Muscle layer of duodenum (tissue), 2 donors: ENCODE measurements around the gene CEACAM7.

ENCODE experiments used
- H3K27ac ChIP-seq: one replicate; pipeline ENCODE4 v1.7.0; 2013; ENCODE audit warnings: mild to moderate bottlenecking, low read length
- H3K27me3 ChIP-seq: one replicate; pipeline ENCODE4 v1.7.0; 2013; ENCODE audit warnings: low read depth, mild to moderate bottlenecking, control low read depth, low read length
- H3K36me3 ChIP-seq, 2 donors: one replicate each; pipeline ENCODE4 v1.7.0; 2013; ENCODE audit warnings: low read length in 2 of 2, control low read depth in 1 of 2, mild to moderate bottlenecking in 1 of 2; ENCODE audit not compliant: insufficient read depth in 2 of 2, control insufficient read depth in 1 of 2
- H3K4me1 ChIP-seq, 2 donors: one replicate each; pipeline ENCODE4 v1.7.0; 2013; ENCODE audit warnings: low read length in 2 of 2, mild to moderate bottlenecking in 2 of 2, control low read depth in 1 of 2, moderate library complexity in 1 of 2; ENCODE audit not compliant: insufficient read depth in 2 of 2, control insufficient read depth in 1 of 2
- H3K4me3 ChIP-seq, 2 donors: one replicate each; pipeline ENCODE4 v1.7.0; 2013; ENCODE audit warnings: low read length in 2 of 2, low read depth in 1 of 2, mild to moderate bottlenecking in 1 of 2
- H3K9me3 ChIP-seq, 2 donors: one replicate each; pipeline ENCODE4 v1.7.0; 2013; ENCODE audit warnings: low read length in 2 of 2, control low read depth in 1 of 2, mild to moderate bottlenecking in 1 of 2; ENCODE audit not compliant: control insufficient read depth in 1 of 2
- donor health status: healthy.

The CEACAM7 gene

GRCh38 chr19:41708481-41708880 is 20.4 kb upstream of the CEACAM7 start, which contains the start of gene CEACAM5:
CEACAM5 (plus strand) TSS chr19:41708626; CDS start chr19:41708732, 106 bp downstream.
- Histone ChIP-seq H3K27ac (no peak within 1 kb of the TSS), H3K4me3 (no peak within 1 kb of the TSS), H3K36me3 (no peaks in the 10 kb centered on the region), H3K9me3 (no peaks in the 10 kb centered on the region), H3K27me3 (no peaks in the 10 kb centered on the region), H3K4me1 (no peaks in the 10 kb centered on the region)

- Histone ChIP-seq H3K27ac (no peak overlapping the region), H3K9me3 (no peaks in the 10 kb centered on the region), H3K4me1 (no peaks in the 10 kb centered on the region), H3K27me3 (no peaks in the 10 kb centered on the region), H3K4me3 (no peak overlapping the region), H3K36me3 (no peaks in the 10 kb centered on the region)
Measured at GRCh38 chr19:41707871-41708371, 19.9 kb upstream of the CEACAM7 start.

GRCh38 chr19:41707502-41707812 is 19.4 kb upstream of the CEACAM7 start:
- no peak overlapping the region for H3K27ac ChIP-seq
- H3K27me3 ChIP-seq: no peaks in the 10 kb centered on the region
- H3K4me3 ChIP-seq: no peak overlapping the region
- no peaks in the 10 kb centered on the region for H3K4me1 ChIP-seq
- H3K9me3 ChIP-seq: no peaks in the 10 kb centered on the region
- no peaks in the 10 kb centered on the region for H3K36me3 ChIP-seq

- H3K36me3 ChIP-seq: no peaks in the 10 kb centered on the region
- peak overlapping the region in 1 of 2 donors; percentile 32 for H3K4me3 ChIP-seq
- H3K9me3 ChIP-seq: no peaks in the 10 kb centered on the region
- no peaks in the 10 kb centered on the region for H3K4me1 ChIP-seq
- H3K27me3 ChIP-seq: no peaks in the 10 kb centered on the region
- no peak overlapping the region for H3K27ac ChIP-seq
Measured at GRCh38 chr19:41706741-41707501, 18.9 kb upstream of the CEACAM7 start.

GRCh38 chr19:41705393-41706174 is 17.5 kb upstream of the CEACAM7 start:
- Histone ChIP-seq H3K36me3 (no peaks in the 10 kb centered on the region), H3K4me1 (no peaks in the 10 kb centered on the region), H3K27ac (no peak overlapping the region), H3K4me3 (no peak overlapping the region), H3K9me3 (no peaks in the 10 kb centered on the region), H3K27me3 (no peaks in the 10 kb centered on the region)

- Histone ChIP-seq H3K4me3 (no peak overlapping the region), H3K9me3 (no peaks in the 10 kb centered on the region), H3K36me3 (no peaks in the 10 kb centered on the region), H3K27ac (no peak overlapping the region), H3K4me1 (no peaks in the 10 kb centered on the region), H3K27me3 (no peaks in the 10 kb centered on the region)
Measured at GRCh38 chr19:41703602-41704293, 15.7 kb upstream of the CEACAM7 start.

GRCh38 chr19:41702171-41702651 is 14.1 kb upstream of the CEACAM7 start:
- H3K4me3 ChIP-seq: no peak overlapping the region
- H3K4me1 ChIP-seq: no peaks in the 10 kb centered on the region
- no peaks in the 10 kb centered on the region for H3K27me3 ChIP-seq
- H3K9me3 ChIP-seq: no peaks in the 10 kb centered on the region
- H3K36me3 ChIP-seq: no peaks in the 10 kb centered on the region
- H3K27ac ChIP-seq: no peak overlapping the region

- Histone ChIP-seq H3K4me1 (no peaks in the 10 kb centered on the region), H3K36me3 (no peaks in the 10 kb centered on the region), H3K9me3 (no peaks in the 10 kb centered on the region), H3K27me3 (no peaks in the 10 kb centered on the region), H3K4me3 (no peak overlapping the region), H3K27ac (no peak overlapping the region)
Measured at GRCh38 chr19:41701401-41702075, 13.5 kb upstream of the CEACAM7 start.

GRCh38 chr19:41700381-41701195 is 12.5 kb upstream of the CEACAM7 start:
- no peak overlapping the region for H3K27ac ChIP-seq
- H3K27me3 ChIP-seq: no peaks in the 10 kb centered on the region
- no peaks in the 10 kb centered on the region for H3K4me1 ChIP-seq
- H3K9me3 ChIP-seq: no peaks in the 10 kb centered on the region
- H3K36me3 ChIP-seq: no peaks in the 10 kb centered on the region
- no peak overlapping the region for H3K4me3 ChIP-seq

- Histone ChIP-seq H3K4me3 (no peak overlapping the region), H3K4me1 (no peaks in the 10 kb centered on the region), H3K27me3 (no peaks in the 10 kb centered on the region), H3K27ac (no peak overlapping the region), H3K9me3 (no peaks in the 10 kb centered on the region), H3K36me3 (no peaks in the 10 kb centered on the region)
Measured at GRCh38 chr19:41699968-41700323, 11.9 kb upstream of the CEACAM7 start.
